PFSK-1 (cell line): ENCODE results near the gene EXOC6B.

ENCODE experiments used
- FOXP2 ChIP-seq: optimal IDR thresholded peaks from 2 replicates; pipeline ENCODE3; 2011; ENCODE audit warnings: borderline replicate concordance, control low read depth, inconsistent platforms; ENCODE audit not compliant: insufficient read depth; ENCODE audit errors: extremely low read length, extremely low read depth
- POLR2AphosphoS5 ChIP-seq: IDR thresholded peaks from 2 replicates; pipeline ENCODE4 v1.6.1; 2012; ENCODE audit warnings: low read depth, mild to moderate bottlenecking, control low read depth, low read length, moderate library complexity
- SIN3A ChIP-seq: IDR thresholded peaks from 2 replicates; pipeline ENCODE4 v1.6.1; 2012; ENCODE audit warnings: mild to moderate bottlenecking, low read length, moderate library complexity, borderline replicate concordance; ENCODE audit not compliant: insufficient read depth
- TAF1 ChIP-seq: IDR thresholded peaks from 2 replicates; pipeline ENCODE4 v1.6.1; 2012; ENCODE audit warnings: low read length, control low read depth, borderline replicate concordance; ENCODE audit not compliant: insufficient read depth
- TF ChIP-seq, protein P1 (sequence below), 2 experiments: IDR thresholded peaks; 2 replicates each; pipeline versions ENCODE4 v1.6.1 to v1.8.0; 2011 to 2012; ENCODE audit warnings: low read depth in 2 of 2, low read length in 2 of 2, control low read depth in 1 of 2, inconsistent platforms in 1 of 2, mild to moderate bottlenecking in 1 of 2, moderate library complexity in 1 of 2; ENCODE audit not compliant: insufficient read depth in 1 of 2

Gene EXOC6B

DNA sequence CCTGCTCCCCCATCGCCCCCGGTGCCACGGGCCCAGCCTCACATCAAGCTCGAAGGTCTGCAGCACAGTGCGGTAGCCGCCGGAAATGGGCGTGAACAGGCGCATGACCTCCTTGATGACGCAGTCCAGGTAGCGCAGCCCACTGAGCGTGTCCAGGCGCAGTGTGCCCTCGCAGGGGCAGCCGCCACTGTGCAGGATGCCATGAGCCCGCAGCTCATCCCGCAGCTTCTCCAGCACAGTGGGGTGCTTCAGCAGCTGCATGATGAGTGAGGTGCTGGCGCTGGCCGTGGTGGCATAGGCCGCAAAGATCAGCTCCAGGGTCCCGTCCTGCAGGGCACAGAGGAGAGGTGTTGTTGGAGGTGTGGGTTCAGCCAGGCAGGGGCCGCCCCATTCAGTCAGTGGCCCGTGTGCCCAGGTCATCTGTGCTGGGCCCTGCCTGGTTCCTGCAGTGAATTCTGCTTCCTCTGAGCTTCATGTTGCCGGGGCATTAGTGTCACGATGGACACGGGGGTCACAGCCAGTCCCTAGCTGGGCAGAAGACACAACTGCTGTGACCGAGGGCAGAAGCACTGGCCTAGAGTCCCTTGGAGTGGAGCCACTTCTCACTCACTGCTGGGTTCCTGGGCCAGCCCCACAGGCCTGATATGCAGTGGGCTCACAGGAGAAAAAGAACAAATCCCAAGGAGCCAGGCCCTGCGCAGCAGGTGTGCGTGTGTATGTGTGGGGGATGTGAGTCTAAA lies 692.7 kb downstream of the EXOC6B start:
- TF ChIP-seq, protein P1, sequence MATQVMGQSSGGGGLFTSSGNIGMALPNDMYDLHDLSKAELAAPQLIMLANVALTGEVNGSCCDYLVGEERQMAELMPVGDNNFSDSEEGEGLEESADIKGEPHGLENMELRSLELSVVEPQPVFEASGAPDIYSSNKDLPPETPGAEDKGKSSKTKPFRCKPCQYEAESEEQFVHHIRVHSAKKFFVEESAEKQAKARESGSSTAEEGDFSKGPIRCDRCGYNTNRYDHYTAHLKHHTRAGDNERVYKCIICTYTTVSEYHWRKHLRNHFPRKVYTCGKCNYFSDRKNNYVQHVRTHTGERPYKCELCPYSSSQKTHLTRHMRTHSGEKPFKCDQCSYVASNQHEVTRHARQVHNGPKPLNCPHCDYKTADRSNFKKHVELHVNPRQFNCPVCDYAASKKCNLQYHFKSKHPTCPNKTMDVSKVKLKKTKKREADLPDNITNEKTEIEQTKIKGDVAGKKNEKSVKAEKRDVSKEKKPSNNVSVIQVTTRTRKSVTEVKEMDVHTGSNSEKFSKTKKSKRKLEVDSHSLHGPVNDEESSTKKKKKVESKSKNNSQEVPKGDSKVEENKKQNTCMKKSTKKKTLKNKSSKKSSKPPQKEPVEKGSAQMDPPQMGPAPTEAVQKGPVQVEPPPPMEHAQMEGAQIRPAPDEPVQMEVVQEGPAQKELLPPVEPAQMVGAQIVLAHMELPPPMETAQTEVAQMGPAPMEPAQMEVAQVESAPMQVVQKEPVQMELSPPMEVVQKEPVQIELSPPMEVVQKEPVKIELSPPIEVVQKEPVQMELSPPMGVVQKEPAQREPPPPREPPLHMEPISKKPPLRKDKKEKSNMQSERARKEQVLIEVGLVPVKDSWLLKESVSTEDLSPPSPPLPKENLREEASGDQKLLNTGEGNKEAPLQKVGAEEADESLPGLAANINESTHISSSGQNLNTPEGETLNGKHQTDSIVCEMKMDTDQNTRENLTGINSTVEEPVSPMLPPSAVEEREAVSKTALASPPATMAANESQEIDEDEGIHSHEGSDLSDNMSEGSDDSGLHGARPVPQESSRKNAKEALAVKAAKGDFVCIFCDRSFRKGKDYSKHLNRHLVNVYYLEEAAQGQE (IDR thresholded peaks at IDR 0.05; ENCODE audit: insufficient read depth in 1 of 2, low read depth in 2 of 2, low read length in 2 of 2) = 0 out of 4 replicates have a peak, but pooled peaks of 1 of the 2 experiments have one; percentile 21
- no peak for TF ChIP-seq SIN3A

DNA sequence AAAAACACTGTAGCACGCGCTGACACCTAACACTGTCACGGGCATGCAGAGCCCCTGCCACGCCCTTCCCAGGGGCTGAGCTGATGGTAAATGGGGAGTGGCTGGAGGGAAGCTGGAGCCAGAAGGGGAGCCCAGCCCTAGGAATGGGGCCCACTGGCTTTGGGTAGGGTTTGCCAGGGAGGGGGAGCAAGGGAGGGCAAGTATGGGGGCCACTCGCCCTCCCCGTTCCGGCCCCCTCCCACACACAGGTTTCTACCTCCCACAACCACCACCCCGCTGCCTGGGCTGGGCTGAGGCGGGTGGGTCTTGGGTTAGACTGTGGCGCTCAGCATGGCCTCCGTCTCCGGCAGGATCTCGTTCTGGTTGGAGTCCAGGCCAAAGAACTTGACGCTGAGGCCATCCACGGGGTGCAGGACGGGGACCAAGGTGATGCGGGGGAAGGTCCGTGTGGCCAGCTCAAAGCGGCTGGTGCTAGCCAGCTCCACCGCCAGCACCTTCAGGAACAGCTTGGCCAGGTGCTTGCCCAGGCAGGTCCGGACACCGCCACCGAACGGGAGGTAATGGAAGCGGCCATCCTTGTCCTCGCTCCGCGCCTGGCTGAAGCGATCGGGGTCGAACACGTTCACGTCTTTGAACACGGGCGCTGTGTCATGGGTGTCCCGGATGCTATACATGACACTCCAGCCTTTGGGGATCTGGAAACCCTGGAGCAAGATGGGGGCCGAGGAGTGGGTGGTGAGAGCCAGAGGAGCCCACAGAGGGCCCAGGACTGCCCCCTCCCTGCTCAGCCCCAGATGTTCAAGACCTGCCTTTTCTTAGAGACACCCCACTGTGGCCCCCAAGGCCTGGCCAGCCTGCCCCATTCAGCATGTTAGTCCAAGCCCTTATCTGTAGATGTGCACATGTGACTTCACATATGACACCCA lies 693.7 kb downstream of the EXOC6B start:
- no peak for TF ChIP-seq TAF1
- no peak for TF ChIP-seq FOXP2
- TF ChIP-seq SIN3A = no peak
- TF ChIP-seq, protein P1 (IDR thresholded peaks at IDR 0.05; ENCODE audit: insufficient read depth in 1 of 2, low read depth in 2 of 2, low read length in 2 of 2) = no peak
- TF ChIP-seq POLR2AphosphoS5 = no peak

DNA sequence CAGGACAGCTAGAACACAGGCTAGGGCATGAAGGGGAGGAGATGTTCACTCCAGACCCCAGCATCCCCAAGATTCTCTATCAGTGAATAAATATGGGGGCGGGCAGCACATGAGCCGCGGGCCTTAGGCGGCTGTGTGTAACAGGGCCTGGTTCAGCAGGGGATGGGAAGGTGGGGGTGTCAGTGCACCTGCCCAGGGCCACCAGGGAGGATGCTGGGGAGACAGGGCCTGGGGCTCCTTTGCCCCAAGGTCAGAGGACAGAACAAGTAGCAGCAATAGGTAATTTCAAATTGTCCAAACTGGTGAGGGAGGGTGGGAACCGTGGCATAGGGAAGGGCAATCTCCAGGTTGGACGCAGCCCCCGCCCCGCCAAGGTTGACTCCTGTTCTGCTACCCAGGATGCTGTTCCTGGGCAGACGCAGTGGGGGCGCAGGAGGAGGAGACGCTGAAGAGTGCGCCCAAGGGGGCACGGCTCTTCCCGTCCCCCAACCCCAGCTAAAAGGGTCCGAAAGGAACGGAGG lies 694.4 kb downstream of the EXOC6B start:
- no peak for TF ChIP-seq SIN3A
- TF ChIP-seq POLR2AphosphoS5 = no peak
- TF ChIP-seq FOXP2 = no peak
- TF ChIP-seq TAF1 = no peak
- TF ChIP-seq, protein P1 (IDR thresholded peaks at IDR 0.05; ENCODE audit: insufficient read depth in 1 of 2, low read depth in 2 of 2, low read length in 2 of 2) = no peak

DNA sequence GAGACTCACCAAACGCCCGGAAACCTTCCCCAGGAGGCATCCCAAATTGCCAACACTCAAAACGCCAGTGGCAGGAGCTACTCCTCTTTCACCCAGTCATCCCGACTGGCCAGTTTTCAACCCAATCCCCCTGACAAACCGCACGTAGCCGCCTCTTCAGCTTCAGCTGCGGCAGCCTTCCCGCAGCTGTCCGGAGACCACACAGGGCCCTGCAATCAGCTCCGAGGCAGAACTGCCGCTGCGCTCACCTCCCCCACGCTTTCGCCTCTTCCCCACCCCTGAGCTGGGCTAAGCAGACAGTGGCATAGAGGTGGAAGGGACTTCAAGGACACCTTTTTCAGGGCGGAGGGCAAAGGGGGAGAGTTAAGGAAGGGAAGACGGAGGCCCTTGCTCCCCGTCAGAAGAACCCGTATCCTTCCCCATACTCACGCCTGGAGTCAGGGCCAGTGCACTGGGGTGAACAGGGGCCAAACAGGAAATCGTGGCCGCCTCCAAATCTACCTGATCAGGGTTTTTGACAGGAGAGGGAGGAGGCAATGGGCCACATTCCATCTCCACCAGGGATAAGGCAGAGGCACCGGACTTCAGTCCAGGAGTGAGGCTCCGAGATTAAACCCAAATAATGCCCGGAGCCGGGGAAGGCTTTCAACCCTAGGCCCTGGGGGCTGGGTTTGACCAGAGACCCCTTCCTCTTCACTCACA lies 695.0 kb downstream of the EXOC6B start:
- no peak for TF ChIP-seq POLR2AphosphoS5
- TF ChIP-seq TAF1 = no peak
- no peak for TF ChIP-seq FOXP2
- TF ChIP-seq, protein P1 (IDR thresholded peaks at IDR 0.05; ENCODE audit: insufficient read depth in 1 of 2, low read depth in 2 of 2, low read length in 2 of 2) = no peak
- TF ChIP-seq SIN3A = no peak
